Limb (tissue), 2 donors: ENCODE measurements around the gene BTBD19.

ENCODE experiments used
- DNase-seq, 2 donors: peaks; one replicate each; pipeline ENCODE4 v3.0.0-alpha.2; 2016; ENCODE audit errors: extremely low spot score in 2 of 2

Gene BTBD19

GRCh38 chr1:44855742-44856141 lies 47.4 kb downstream of the BTBD19 start:
- DNase-seq: no peak

GRCh38 chr1:44857446-44857845 lies 49.1 kb downstream of the BTBD19 start:
- DNase-seq: no peak

- DNase-seq: no peak
Measured at GRCh38 chr1:44860331-44860730, 52.0 kb downstream of the BTBD19 start.

- DNase-seq: no peak
Measured at GRCh38 chr1:44860891-44861425, 52.6 kb downstream of the BTBD19 start.

- no peak for DNase-seq
Measured at GRCh38 chr1:44862829-44863401, 54.6 kb downstream of the BTBD19 start.
